HG02870 (cell line): ENCODE data around the gene GAL3ST1.
A peak's percentile ranks its signal among the peaks of the same experiment; 100 is the strongest.
"Not testable (repeated sequence)": the region's sequence is repeated elsewhere in the genome, so short reads cannot be mapped to it uniquely, and the experiment has no call there.

Experiments used
- ATAC-seq: cut with Tn5 transposase; IDR thresholded peaks from one replicate; pipeline ENCODE4 v1.9.1; 2021; ENCODE audit warnings: mild to moderate bottlenecking, moderate library complexity; ENCODE audit not compliant: unreplicated experiment

The GAL3ST1 gene

DNA sequence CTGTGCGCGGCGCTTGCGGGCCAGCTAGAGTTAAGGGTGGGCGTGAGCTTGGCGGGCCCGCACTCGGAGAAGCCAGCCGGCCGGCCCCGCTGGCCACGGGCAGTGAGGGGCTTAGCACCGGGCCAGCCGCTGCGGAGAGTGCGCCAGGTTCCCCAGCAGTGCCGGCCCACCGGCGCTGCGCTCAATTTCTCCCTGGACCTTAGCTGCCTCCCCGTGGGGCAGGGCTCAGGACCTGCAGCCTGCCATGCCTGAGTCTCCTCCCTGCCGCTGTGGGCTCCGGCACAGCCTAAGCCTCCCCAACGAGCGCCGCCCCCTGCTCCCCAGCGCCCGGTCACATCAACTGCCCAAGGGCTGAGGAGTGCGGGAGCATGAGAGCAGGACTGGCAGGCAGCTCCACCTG is 22.4 kb upstream of the GAL3ST1 start:
- no peak for ATAC-seq

DNA sequence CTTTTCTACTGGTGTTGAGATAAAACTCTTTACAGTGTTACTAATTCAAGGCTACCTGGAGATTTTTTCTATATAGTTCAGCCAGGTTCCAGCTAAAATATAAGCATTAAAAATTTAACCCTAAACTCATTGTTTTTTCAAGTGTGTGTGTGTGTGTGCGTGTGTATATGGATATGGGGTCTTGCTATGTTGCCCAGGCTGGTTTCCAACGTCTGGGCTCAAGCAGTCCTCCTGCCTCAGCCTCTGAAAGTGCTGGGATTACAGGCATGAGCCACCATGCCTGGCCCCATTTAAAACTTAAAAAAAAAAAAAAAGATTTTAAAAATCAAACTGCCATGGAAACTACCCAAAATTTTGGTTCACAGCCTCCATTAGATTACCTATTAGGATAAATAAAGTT is 21.7 kb upstream of the GAL3ST1 start:
- no peak for ATAC-seq

DNA sequence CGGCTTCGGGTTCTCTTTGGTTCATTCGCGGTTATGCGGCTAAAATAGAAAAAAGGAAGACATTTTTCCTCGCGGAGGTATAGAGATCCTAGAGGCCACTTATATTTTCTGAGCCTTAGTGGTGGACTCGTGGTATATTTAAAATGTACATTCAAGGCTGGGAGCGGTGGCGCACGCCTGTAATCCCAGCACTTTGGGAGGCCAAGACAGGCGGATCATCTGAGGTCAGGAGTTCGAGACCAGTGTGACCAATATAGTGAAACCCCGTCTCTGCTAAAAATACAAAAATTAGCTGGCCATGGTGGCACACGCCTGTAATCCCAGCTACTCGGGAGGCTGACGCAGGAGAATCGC is 17.9 kb upstream of the GAL3ST1 start:
- not testable (repeated sequence) for ATAC-seq

DNA sequence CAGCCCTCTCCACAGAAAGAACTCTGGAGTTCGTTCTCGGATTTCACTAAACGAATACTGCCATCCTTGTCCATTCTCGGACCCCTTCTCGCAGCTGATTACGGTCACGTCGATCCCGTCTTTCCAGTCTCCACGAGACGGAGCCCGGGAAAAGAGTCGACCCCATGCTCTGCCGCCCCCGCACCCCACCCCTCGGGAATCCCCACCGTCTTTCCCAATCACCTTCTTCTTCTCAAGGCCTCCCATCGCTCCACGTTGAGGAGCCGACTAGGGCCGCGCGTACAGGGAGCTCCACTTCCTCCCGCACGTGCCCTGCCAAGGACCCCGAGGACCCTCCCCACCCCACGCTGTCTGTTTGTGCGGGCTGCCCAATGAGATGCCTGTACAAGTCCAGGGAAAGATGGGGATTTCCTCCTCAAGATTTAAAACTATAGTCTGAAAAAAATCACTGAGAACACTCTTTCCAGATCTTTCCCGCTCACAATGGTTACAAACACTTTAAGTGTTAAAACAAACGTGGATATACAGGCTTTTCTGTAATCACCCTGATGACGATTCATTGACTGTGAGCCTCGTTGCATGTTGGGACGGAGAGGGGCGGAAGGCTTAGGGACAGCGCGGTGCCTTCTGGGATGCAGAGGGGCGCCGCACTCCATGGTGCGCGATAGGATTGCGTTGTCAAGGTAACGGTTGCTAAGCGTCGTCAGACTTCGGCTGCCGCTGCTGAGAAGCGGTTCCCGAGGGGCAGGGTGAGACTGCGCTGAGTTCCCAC is 17.3 kb upstream of the GAL3ST1 start, which contains the start of gene PES1:
PES1 (minus strand) TSS at position 323 of the 772 bp plus-strand sequence; CDS start at position 246, 77 bp downstream.
- peak; percentile 95 for ATAC-seq

DNA sequence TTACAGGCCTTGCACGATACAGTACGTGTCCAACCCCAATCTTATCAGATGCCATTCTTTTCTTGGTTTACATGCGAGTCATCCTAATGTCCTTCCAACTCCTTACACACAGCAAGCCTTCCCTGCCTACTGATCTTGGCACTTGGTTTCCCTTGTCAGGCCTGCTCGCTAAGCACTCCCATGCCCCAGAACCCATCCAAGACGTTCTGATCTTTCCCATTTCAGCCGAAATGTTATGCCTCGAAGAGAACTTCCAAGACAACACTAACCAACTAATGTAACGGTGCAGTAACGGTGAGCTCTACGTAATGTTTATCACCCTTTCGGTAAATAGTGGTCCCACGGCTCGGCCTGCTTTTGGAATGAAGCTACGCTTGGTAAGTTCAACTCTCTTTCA is 16.7 kb upstream of the GAL3ST1 start:
- ATAC-seq: no peak

DNA sequence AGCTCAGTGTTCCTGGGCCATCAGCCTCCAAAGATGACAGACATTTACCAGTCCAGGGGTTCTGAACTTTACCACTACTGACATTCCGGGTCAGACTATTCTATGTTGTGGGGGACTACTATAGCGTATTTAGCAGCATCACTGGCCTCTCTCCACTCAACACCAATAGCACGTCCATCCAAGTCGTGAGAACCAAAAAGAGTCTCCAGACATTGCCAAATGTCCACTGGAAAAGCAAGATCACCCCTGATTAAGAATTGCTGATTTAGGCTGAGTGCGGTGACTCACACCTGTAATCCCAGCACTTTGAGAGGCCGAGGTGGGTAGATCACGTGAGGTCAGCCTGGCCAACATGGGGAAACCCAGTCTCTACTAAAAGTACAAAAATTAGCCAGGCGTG is 11.9 kb upstream of the GAL3ST1 start:
- ATAC-seq: no peak

DNA sequence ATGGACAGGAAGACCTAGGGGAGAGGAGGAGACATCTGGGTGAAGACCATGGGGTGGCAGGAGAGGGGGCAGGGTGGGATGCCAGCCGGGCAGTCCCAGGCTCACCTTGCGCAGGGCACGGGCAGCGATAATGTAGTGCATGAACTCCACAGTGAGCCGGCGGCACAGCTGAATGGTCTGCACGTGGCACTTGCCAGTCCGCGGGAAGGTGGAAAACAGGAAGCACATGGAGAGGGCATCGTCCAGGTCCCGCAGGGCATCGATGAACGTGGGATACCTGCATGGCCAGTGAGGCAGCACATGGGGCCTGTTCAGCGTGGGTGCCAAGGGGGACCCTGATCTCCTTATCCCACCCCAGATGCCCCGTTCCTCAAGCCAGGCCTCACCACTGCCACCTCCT is 10.0 kb upstream of the GAL3ST1 start:
- no peak for ATAC-seq

DNA sequence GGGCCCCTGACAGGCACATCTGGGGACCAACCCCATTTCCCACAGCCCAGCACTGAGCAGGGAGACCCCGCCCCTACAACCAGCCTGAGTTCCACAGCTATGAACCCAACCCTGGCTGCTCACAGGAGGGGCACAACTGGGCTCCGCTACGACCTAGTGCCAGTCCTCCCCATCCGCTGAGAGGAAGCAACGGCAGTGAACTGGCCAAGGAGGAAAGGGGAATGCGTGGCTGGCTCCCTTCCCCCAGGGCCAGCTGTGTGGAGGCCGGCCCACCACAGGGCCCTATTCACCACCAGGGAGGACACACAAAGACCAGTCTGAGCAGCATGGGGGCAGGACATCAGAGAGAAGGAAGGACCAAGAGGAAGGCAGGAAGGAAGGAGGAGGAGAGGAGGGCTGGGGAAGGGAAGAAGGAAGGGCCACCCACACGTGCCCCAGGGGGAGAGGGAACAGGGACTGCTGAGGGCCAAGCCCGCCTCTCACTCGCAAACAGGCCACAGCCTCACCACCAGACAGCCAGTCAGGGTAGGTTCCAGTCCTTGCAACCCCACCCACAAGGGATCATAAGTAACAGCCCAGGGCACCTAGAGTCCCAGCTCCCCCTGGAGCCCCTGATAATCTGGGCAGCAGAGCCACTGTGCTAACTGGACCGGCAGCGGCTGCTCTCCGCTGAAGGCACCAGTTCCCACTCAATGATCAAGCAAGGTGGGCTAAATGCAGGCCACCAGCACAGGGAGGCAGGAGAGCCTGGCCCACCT is 8.5 kb upstream of the GAL3ST1 start:
- no peak for ATAC-seq

DNA sequence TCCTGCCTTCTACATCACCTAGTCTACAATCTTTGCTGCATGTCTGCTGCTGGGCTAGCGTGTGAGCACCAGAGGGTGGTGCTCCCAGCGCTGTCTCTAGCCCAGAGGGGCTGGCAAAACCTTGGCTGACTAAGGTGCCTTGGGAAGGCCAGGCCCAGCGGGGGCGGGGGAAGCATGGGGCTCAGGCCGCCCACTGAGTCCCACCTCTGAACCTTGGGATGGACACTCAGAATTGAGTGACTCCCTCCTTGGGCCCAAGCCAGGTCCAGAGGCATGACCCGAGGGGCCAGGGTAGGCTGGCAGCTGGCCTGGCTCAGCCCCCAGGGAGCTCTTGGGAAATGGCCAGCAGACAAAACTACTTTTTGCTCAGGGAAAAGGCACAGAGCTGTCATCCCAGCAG is 7.6 kb upstream of the GAL3ST1 start:
- ATAC-seq: no peak

DNA sequence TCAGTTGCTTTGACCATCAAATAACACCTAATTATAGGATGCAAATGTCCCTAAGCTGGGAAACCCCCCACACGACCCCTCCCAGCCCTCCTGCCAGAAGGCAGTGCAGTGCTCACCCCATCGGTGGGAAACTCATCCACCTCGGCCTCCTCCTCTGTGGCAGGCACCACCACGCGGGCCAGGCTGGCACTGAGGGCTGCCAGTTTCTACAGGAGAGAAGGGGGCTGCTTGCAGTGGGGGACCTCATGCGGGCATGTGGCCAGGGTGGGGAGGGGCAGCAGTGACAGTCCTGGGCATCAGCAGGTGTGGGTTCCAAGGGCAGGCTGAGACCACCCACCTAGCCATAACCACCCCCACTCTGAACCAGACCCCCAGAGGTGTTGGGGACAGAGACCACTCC is 6.4 kb upstream of the GAL3ST1 start:
- no peak for ATAC-seq

DNA sequence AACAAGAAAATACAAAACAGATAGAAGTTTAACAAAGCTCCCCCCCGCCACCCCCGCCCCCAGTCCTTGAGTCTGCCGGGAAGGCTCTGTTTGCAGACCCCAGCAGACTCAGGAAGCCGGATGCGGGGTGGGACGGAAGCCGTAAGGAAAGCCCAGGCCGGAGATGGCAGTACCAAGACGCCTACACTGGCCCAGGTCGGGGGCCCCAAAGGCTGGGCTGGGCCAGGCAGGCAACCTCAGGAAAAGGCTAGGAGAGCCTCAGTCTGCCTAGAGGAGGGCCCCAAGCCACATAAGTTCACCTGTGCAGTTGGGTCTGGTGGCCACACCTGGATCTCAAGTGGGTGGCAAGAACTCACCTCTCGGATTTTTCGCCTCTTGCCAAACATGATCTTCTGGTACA is 4.0 kb upstream of the GAL3ST1 start:
- ATAC-seq: no peak

DNA sequence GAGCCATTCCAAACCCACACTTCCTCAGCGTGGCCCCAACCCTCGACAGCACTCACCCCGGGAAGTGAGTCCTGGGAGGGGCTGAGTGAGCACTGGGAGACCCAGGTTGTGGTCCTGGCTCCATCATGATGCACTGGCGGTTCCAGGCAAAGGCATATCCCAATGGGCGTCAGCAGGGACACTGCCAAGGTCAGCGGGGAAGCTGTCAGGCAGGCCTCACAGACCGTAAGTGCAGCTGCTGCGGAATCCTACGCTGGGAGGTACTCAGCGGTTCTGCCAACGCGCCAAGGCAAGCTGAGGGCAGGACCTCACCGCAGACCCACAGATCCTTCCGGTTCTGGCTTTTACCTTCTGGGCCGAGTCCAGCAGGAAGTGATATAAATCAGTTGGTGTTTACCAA is 1.4 kb upstream of the GAL3ST1 start:
- no peak for ATAC-seq

DNA sequence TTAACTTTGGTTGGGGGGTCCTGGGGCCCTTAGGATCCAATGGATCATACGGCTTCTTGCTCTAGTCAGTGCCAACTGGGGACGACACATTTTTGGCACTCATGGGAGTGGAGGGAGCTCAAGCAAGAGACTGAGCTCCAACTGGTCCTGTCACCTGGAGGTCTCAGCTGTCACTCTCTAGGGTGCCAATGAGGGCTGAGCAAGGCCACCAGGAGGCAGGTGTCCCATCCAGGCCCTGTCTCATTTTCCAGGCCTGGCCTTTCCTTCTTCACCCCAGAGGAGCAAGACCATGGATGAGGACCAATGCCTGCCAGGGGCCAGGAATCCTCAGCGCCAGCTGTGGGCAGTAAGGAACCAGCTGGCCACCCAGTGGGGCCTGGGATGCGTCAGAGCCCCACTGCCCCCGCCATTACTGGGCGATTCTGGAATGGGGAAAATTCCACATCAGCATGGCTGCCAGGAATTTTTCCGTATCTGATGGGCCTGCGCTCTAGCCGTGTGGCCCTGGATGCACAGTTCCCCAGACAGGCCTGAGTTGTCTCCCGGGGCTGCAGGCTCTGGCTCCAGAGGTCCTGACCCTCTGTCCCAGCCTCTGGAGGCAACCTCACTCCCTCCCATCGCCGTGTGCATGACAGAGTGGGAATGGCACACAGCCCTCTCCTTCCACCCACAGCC is 669 bp upstream of the GAL3ST1 start:
- no peak for ATAC-seq

DNA sequence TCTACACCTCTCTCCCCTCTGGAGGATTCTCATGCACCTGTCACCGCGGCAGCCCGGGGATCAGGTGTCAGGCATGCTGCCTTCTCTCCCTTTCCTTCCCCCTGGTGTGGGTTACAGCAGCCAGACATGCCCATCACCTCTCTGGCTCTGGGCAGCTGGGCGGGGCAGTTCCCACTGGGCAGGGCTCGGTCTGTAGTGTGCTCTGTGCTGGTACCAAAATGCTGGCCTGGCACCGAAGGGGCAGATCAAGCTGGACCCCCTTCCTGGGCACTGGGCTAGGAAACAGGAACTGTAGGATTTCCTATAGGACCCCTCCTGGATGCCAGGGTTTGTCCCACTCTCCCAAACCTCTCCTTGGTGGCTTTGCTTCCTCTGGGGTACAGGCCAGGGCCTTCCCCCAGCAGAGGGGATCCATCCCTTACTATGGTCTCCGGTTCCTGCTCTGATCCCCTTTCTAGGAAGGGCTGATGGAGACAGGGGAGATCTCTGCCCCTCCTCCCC is 821 bp downstream of the GAL3ST1 start:
- ATAC-seq: no peak

DNA sequence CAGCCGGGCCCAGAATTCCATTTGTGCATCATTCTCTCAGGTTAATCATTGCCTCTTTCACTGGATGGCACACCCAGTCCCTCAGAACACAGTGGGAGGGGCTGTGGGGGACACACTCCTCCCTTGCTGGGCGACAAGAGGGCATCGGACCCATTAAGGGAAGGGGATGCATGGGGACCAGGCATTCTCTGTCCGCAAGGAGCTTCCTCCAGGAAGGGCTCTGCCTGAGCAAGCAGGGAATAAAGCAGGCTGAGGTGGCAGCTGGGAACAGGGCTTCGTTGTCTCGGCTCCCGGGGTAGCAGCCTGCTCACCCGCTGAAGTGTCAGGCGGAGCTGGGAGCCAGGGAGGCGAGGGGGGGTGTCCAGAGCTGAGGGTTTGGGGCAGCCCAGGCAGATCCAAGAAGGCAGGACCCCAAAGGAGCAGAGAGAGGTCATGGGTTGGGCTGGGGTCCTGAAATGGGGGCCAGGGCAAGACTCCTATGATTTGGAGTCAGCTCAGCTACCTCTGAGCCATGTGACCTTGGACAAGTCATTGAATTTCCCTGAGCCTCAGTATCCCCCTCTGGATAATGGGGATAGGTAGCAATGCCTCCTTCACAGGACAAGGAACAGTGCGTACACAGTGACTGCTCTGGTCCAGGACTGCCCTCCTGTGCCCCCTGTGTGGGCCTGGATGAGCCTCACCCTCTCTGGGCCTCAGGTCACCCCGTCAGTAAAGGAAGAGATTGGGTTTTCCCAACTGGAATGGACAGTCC is 1.4 kb downstream of the GAL3ST1 start:
- no peak for ATAC-seq

DNA sequence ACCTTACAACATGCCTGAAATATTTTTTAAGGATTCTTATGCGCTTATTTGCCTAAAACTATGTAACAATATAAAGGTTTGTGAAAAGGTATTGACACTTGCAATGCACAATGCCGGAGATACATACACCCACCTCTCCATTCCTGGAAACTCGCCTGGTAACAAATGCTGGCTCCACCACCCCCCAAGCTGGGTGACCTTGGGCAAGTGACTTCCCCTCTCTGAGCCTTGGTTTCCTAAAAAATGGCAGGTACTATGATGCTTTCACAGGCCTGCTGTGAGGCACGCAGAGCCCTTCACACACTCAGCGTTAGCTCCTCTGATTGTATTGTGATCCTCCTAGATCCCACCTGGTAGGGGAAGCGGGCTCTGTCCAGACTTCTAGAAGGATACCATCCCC is 2.3 kb downstream of the GAL3ST1 start:
- ATAC-seq: no peak

DNA sequence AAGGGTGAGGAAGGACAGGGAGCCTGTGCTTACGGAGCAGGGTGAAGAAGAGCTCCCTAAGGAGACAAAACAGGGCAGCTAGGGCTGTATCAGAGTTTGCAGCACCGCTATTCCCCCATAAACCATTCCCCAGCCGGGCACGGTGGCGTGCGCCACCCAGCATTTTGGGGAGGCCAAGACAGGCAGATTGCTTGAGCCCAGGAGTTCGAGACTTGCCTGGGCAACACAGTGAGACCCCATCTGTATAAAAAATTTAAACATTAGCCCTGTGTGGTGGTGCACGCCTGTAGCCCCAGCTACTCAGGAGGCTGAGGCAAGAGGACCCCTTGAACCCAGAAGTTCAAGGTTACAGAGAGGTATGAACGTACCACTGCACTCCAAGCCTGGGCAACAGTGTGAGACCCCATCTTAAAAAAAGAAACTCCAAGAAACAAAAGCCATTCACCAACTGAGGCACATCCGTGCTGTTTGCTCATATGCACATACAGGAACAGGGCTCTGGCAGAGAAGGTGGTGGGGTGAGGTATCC is 4.7 kb downstream of the GAL3ST1 start:
- ATAC-seq: no peak

DNA sequence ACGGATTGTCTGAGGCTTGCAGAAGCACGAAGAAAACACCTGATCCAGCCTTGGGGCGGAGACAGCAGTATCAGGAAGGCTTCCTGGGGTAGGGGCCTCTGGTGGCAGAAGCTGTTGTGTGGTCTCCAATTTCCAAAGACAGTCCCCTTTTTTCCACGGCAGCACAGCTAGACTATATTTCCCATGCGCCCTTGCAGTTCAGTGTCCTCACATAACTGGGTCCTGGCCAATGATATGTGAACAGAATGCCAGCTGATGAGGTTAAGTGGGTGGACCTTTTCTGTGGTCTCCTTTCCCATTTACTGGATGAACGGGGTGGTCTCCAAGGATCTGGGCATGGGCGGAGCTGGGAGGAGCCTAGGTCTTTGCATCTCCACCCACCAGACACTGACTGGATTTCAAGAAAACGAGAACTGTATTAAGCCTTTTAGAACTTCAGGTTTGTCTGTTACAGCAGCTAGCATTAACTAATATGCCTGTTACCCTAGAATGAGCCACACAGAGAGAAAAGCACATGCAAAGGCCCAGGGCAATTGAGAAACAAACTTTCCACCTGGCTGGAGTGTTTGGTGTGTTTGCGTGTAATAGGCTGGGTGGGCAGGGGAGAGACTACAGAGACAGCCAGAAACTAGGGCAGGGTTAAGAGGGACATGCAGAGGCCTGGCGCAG is 6.2 kb downstream of the GAL3ST1 start:
- ATAC-seq: no peak

DNA sequence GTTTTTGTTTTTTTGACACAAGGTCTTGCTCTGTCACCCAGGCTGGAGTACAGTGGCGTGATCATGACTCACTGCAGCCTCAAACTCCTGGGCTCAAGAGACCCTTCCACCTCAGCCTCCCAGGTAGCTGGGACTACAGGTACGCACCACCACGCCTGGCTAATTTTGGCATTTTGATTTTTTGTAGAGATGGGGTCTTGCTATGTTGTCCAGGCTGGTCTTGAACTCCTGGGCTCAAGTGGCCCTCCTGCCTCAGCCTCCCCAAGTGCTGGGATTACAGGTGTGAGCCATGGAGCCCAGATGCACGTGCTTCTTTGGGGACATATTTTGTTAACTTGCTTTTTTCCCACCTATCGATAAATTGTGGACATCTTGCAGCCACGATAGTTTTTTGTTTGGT is 7.2 kb downstream of the GAL3ST1 start:
- ATAC-seq: not testable (repeated sequence)

DNA sequence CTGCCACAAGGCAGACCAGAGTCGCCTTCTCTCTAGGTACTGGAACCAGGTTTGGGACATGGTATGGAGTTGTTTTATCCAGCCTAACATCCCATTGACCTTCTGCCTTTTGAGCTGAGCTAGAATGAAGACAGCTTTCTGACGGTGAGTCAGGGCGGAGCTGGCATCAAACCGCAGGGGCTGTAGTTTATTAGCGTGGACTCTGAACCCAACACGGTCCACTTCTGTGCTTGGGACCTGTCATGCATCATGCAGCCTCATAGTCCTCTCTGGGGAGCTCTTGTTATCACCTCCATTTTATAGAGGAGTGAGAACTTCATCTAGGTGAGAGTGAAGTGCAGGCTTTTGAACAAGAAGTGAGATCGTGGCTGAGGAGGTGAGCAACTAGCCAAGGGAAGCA is 8.3 kb downstream of the GAL3ST1 start:
- no peak for ATAC-seq
